MM.1S (cell line): ENCODE data around the gene SLC35F5.

ENCODE experiments used
- DNase-seq: peaks from one replicate; pipeline ENCODE4 v3.0.0-alpha.2; 2015
- H2AFZ ChIP-seq: fragments of 300-600 bp; sonication (generic); 2 replicates; pipeline ENCODE4 v1.6.0; 2016; ENCODE audit warnings: antibody characterized with exemption, low read length
- H3F3A ChIP-seq: fragments of 300-600 bp; sonication (generic); 2 replicates; pipeline ENCODE4 v1.6.1; 2016; ENCODE audit warnings: mild to moderate bottlenecking, antibody characterized with exemption, low read length, moderate library complexity, mixed read lengths; ENCODE audit not compliant: insufficient read depth
- H3K27ac ChIP-seq: fragments of 300-600 bp; sonication (generic); 2 replicates; pipeline ENCODE4 v1.5.1; 2016; ENCODE audit warnings: mild to moderate bottlenecking, low read length
- H3K27me3 ChIP-seq: fragments of 300-600 bp; sonication (generic); replicated peaks from 2 replicates; pipeline ENCODE4 v1.6.0; 2016; ENCODE audit warnings: low read length; ENCODE audit not compliant: insufficient read depth
- H3K36me3 ChIP-seq: fragments of 300-600 bp; sonication (generic); replicated peaks from 2 replicates; pipeline ENCODE4 v1.6.1; 2016; ENCODE audit warnings: mild to moderate bottlenecking, low read length, mixed read lengths; ENCODE audit not compliant: insufficient read depth
- H3K4me1 ChIP-seq: fragments of 300-600 bp; sonication (generic); 2 replicates; pipeline ENCODE4 v1.6.1; 2016; ENCODE audit warnings: low read length, mixed read lengths
- H3K4me2 ChIP-seq: fragments of 300-600 bp; sonication (generic); 2 replicates; pipeline ENCODE4 v1.6.0; 2016; ENCODE audit warnings: low read depth, low read length
- H3K4me3 ChIP-seq: fragments of 300-600 bp; sonication (generic); 2 replicates; pipeline ENCODE4 v1.5.1; 2016; ENCODE audit warnings: low read length, mixed read lengths
- H3K79me2 ChIP-seq: fragments of 300-600 bp; sonication (generic); 2 replicates; pipeline ENCODE4 v1.6.1; 2016; ENCODE audit warnings: mixed run types, low read length, mixed read lengths
- H3K9ac ChIP-seq: fragments of 300-600 bp; sonication (generic); 2 replicates; pipeline ENCODE4 v1.6.1; 2016; ENCODE audit warnings: low read length, mixed read lengths
- H3K9me2 ChIP-seq: fragments of 300-600 bp; sonication (generic); replicated peaks from 2 replicates; pipeline ENCODE4 v1.6.1; 2016; ENCODE audit warnings: mild to moderate bottlenecking, low read length, mixed read lengths; ENCODE audit not compliant: insufficient read depth
- H3K9me3 ChIP-seq: fragments of 300-600 bp; sonication (generic); replicated peaks from 2 replicates; pipeline ENCODE4 v1.6.1; 2016; ENCODE audit warnings: mild to moderate bottlenecking, low read length, mixed read lengths; ENCODE audit not compliant: insufficient read depth
- H4K20me1 ChIP-seq: fragments of 300-600 bp; sonication (generic); 2 replicates; pipeline ENCODE4 v1.6.1; 2016; ENCODE audit warnings: mild to moderate bottlenecking, low read length, moderate library complexity, mixed read lengths; ENCODE audit not compliant: insufficient read depth
- CTCF ChIP-seq: fragments of 300-600 bp; sonication (generic); IDR thresholded peaks from 2 replicates; pipeline ENCODE4 v1.5.1; 2016; ENCODE audit warnings: antibody characterized with exemption, low read length, mixed read lengths
- EZH2 ChIP-seq: fragments of 300-600 bp; sonication (generic); optimal IDR thresholded peaks from 2 replicates; pipeline ENCODE3; 2017; ENCODE audit warnings: low read depth, mild to moderate bottlenecking, antibody characterized with exemption, low read length, mixed read lengths
- EZH2phosphoT487 ChIP-seq: fragments of 300-600 bp; sonication (generic); IDR thresholded peaks from 2 replicates; pipeline ENCODE4 v1.6.1; 2018; ENCODE audit warnings: antibody characterized with exemption, low read length

The SLC35F5 gene

GRCh38 chr2:113720167-113720566, 36.3 kb downstream of the SLC35F5 start:
- Histone ChIP-seq H3K27me3 (no peaks in the 10 kb centered on the region), H3K27ac (no peak overlapping the region), H3K9me3 (no peaks in the 10 kb centered on the region), H3F3A (no peaks in the 10 kb centered on the region), H3K9me2 (no peaks in the 10 kb centered on the region), H3K36me3 (no peaks in the 10 kb centered on the region), H3K79me2 (no peaks in the 10 kb centered on the region), H3K9ac (no peak overlapping the region), H3K4me3 (no peak overlapping the region), H3K4me1 (no peaks in the 10 kb centered on the region), H2AFZ (no peak overlapping the region), H4K20me1 (no peaks in the 10 kb centered on the region), H3K4me2 (no peak overlapping the region)
- DNase-seq: peak; percentile 28
- TF ChIP-seq EZH2phosphoT487 (no peak), CTCF (peak; percentile 37)

DNA sequence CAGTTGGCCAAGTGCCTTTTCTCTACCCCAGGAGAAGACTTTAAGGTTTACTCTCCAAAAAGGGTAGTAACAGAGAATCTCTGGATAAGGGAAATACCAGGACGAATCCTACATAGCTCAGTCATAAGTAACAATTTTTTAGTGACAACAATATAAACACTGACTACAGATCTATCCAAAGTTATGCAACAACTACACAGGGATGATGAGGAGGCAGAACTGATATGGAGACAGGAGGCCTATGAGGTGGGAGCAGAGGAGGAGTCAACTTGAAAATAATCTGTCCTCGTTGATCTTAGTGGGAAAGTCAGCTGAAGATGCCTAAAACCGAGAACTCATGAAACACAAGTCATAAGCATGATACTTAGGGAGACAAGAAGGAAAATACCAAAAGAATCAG, 40.2 kb downstream of the SLC35F5 start:
- no peak for DNase-seq
- no peak overlapping the region for H3K9ac ChIP-seq
- no peaks in the 10 kb centered on the region for H3K9me3 ChIP-seq
- H3K4me1 ChIP-seq: no peaks in the 10 kb centered on the region
- H3K27me3 ChIP-seq: no peaks in the 10 kb centered on the region
- H3K4me2 ChIP-seq: no peak overlapping the region
- no peak overlapping the region for H2AFZ ChIP-seq
- H3K9me2 ChIP-seq: no peaks in the 10 kb centered on the region
- H3K4me3 ChIP-seq: no peak overlapping the region
- TF ChIP-seq EZH2phosphoT487: no peak
- TF ChIP-seq EZH2: no peak
- TF ChIP-seq CTCF: no peak
- H3K36me3 ChIP-seq: no peaks in the 10 kb centered on the region
- no peaks in the 10 kb centered on the region for H3K79me2 ChIP-seq
- no peaks in the 10 kb centered on the region for H3F3A ChIP-seq
- no peak overlapping the region for H3K27ac ChIP-seq
- H4K20me1 ChIP-seq: no peaks in the 10 kb centered on the region

DNA sequence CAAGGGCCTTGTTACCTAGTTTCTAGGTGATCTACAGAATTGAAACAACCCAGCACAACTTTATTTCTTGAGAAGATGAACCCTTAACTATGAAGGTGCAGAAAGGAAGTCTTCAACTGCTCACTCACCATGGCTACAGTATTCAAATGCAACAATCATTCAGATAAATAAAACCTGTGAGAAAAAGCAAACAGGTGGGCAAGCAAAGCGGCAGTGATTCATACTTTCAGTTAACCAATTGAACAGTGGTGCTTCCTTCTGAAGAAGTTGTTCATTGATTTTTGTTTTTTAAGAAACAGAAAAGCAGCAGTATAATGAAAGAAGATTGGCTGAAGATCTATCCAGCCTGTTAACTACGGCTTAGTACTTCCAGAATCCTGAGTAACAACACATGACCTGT, 43.5 kb downstream of the SLC35F5 start:
- no peaks in the 10 kb centered on the region for H3K9me2 ChIP-seq
- H3K36me3 ChIP-seq: no peaks in the 10 kb centered on the region
- no peaks in the 10 kb centered on the region for H3F3A ChIP-seq
- no peaks in the 10 kb centered on the region for H3K9me3 ChIP-seq
- no peak for TF ChIP-seq EZH2phosphoT487
- no peak for TF ChIP-seq EZH2
- TF ChIP-seq CTCF: no peak
- no peak overlapping the region for H3K4me2 ChIP-seq
- H3K27ac ChIP-seq: no peak overlapping the region
- H2AFZ ChIP-seq: no peak overlapping the region
- no peaks in the 10 kb centered on the region for H3K4me1 ChIP-seq
- H4K20me1 ChIP-seq: no peaks in the 10 kb centered on the region
- no peaks in the 10 kb centered on the region for H3K27me3 ChIP-seq
- DNase-seq: no peak
- no peak overlapping the region for H3K4me3 ChIP-seq
- no peaks in the 10 kb centered on the region for H3K79me2 ChIP-seq
- no peak overlapping the region for H3K9ac ChIP-seq

- Histone ChIP-seq H3K36me3 (no peaks in the 10 kb centered on the region), H3K4me2 (no peak overlapping the region), H3K9ac (no peak overlapping the region), H3K79me2 (no peaks in the 10 kb centered on the region), H3K9me3 (no peaks in the 10 kb centered on the region), H4K20me1 (no peaks in the 10 kb centered on the region), H3K9me2 (no peaks in the 10 kb centered on the region), H2AFZ (no peak overlapping the region), H3K4me1 (no peaks in the 10 kb centered on the region), H3K4me3 (no peak overlapping the region), H3F3A (no peaks in the 10 kb centered on the region), H3K27me3 (no peaks in the 10 kb centered on the region), H3K27ac (no peak overlapping the region)
- no peak for DNase-seq
- TF ChIP-seq EZH2: no peak
- TF ChIP-seq EZH2phosphoT487: no peak
- no peak for TF ChIP-seq CTCF
These were observed 44.6 kb downstream of the SLC35F5 start for GRCh38 chr2:113711851-113712250.
